Suppressor macrophage treated with lipopolysaccharide for 1 hour (primary cell): ENCODE results near the gene LRRC37A3.
A peak's percentile ranks its signal among the peaks of the same experiment; 100 is the strongest.
"Not testable (repeated sequence)": the region's sequence is repeated elsewhere in the genome, so short reads cannot be mapped to it uniquely, and the experiment has no call there.

Source experiments
- DNase-seq, 3 donors: peaks; one replicate each; pipeline ENCODE4 v3.0.0-alpha.2; 2020 to 2022

Gene LRRC37A3

GRCh38 chr17:64919289-64920025 is at the start of gene LRRC37A3:
TSS of gene LRRC37A3 (minus strand) at chr17:64919478. CDS start at chr17:64897257, 22,221 bp downstream.
- peak; percentile 96 to 99 (median 98) for DNase-seq

- peak; percentile 61 to 75 (median 66) for DNase-seq
Measured at GRCh38 chr17:64965873-64966287, 46.6 kb upstream of the LRRC37A3 start.

DNA sequence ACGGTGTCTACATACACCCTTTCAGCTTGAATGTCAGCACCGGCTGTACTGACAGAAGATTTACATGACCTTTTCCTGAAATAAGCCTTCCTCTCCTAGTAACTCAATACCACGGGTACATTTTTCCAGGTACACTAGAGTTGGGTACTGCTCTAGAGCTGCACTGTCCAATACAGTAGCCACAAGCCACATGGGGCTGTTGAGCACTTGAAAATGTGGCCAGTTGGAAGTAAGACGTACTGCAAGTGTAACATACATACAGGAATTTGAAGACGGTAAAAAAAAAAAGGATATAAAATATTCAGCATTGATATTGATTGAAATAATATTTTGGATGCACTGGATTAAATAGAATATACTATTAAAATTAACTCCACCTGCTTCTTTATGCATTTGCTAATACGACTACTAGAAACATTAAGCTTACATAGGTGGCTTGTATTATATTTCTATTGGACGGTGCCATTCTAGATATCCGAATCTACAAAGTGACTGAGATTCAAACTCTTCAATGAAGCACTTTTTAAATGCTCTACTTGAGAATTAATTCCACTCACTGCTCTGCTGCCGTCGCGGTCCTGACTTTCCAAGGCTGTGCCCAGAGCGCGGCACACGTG is 46.1 kb upstream of the LRRC37A3 start:
- DNase-seq: not testable (repeated sequence)

GRCh38 chr17:64964796-64965195 is 45.5 kb upstream of the LRRC37A3 start:
- no peak for DNase-seq

DNA sequence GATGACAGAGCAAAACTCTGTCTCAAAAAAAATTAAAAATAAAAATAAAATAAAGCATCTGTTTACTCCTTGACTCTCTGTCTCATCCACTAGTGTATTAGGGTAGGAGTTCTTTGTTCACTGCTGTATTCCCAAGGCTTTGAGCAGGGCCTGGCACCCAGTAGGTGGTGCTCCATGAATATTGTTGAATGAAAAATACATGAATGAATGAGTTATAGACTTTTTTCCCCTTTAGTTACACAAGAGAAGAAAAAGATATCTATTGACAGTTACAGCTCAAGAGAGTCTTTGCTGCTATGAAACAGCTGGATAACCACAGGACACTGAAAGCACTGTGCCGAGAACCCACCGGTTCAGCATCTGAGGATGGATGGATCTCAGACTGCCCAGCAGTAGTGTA is 44.5 kb upstream of the LRRC37A3 start:
- DNase-seq: peak; percentile 27 to 40 (median 38)

GRCh38 chr17:64961563-64962378 is 42.5 kb upstream of the LRRC37A3 start:
- DNase-seq: peak; percentile 61 to 79 (median 78)

GRCh38 chr17:64951877-64952276 is 32.6 kb upstream of the LRRC37A3 start:
- no peak for DNase-seq

DNA sequence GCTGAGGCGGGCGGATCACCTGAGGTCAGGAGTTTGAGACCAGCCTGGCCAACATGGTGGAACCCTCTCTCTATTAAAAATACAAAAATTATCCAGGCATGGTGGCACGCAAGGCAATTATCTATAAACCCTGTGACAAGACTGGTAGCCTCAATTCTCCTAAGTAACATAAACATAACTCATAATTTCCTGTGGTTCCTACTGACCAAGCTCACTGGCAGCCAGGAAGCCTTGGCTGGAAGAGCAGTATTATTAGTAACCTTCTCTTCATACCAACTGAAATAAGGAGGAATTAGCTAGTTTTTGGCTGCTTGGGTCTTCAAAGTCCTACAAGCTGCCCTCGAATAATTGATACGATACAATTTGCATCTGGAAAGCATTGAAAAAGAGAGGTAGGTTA is 31.6 kb upstream of the LRRC37A3 start:
- DNase-seq: no peak

DNA sequence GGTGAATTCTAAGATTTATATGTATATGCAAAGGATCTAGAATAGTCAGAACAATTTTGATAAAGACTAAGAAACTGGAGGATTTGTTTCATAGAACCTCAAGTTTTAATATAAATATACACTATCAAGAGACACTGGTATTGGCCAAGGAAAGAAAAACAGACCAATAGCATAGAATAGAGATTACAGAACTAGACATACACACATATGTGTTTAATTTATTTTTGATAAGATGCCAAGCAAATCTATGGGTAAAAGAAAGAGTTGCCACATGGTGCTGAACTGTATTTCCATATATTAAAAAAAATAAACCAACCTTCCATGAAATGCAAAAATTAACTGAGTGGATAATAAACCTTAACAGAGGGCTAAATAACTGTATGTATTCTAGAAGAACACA is 27.9 kb upstream of the LRRC37A3 start:
- no peak for DNase-seq

DNA sequence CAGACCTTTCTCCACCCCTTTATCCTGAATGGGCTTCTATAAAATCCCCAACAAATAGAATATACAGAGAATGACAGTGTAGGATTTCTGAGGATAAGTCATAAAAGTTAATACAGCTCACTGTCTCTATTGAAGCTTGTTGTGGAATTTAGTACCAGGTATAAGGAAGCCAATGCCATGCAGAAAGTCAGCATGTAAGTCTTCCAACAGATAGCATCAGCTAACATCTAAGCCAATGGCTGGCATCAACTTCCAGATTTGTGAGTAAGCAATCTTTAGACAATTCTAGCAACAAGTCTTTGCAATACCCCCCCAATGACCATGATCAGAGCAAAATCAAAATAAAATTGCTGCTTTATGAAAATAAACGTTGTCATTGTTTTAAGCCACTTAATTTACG is 22.5 kb upstream of the LRRC37A3 start:
- no peak for DNase-seq

- DNase-seq: no peak
Measured at GRCh38 chr17:64941045-64941444, 21.8 kb upstream of the LRRC37A3 start.

DNA sequence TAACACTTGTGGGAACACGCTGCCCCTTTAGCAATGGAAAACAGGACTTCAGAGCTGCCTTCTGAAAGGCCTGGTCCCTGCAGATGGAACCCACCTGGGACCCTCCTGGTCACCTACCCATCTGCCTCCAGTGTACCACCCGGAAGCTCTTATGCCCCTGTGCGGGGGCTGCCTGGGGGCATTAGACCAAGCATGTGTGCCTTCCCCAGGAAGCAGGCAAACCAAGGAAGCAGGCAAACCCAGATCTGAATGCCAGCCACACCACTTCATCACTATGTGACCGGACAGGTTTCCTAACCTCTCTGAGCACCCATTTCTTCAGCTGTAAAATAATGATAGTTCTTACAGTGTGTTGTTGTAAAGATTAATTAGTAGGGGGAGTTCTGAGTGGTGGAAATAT is 20.8 kb upstream of the LRRC37A3 start:
- DNase-seq: no peak

GRCh38 chr17:64938925-64939474 is 19.7 kb upstream of the LRRC37A3 start:
- DNase-seq: peak; percentile 58 to 82 (median 65)

- peak in 1 of 3 donors; percentile 41 for DNase-seq
Measured at GRCh38 chr17:64938290-64938689, 19.0 kb upstream of the LRRC37A3 start.

DNA sequence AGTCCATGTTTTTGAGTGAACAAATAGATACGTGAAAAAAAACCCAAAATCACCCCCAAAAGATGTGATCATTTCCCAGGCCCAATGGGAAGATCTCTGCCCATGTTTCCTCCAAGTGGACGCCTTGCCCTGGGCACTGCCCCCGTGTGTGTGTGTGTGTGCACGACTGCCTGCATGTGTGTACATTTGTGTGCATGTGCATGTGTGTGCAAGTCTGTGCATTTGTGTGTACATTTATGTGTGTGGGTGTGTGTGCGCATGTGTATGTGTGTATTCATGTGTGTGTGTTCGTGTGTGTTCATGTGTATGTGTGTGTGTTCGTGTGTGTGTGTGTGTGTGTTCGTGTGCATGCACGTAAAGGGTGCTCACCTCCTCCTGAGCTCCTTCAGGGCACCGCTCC is 16.8 kb upstream of the LRRC37A3 start:
- no peak for DNase-seq

DNA sequence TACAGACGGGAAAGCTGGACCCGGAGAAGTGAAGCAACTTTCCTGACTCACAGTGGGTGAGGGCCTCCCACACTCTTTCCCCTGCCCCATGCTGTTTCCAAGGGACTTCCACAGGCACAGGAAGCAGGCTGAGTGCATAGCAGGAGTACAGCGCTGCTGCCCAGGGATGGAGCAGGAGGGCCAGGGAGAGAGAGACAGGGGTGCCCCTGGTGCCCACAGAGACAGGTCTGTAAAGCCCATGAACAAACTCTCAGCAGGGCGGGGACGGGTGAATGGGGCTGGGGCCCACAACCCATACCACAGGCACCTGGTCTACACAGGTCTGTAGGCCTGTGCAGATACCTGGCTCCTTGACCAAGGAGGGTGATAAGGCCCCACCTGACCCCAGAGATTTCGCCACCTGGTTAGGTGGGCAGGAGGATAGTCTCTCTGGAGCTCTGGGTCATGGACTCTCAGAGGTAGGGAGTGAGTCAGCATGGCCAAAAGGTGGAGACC is 15.1 kb upstream of the LRRC37A3 start:
- not testable (repeated sequence) for DNase-seq

- DNase-seq: not testable (repeated sequence)
Measured at GRCh38 chr17:64932850-64933249, 13.6 kb upstream of the LRRC37A3 start.

DNA sequence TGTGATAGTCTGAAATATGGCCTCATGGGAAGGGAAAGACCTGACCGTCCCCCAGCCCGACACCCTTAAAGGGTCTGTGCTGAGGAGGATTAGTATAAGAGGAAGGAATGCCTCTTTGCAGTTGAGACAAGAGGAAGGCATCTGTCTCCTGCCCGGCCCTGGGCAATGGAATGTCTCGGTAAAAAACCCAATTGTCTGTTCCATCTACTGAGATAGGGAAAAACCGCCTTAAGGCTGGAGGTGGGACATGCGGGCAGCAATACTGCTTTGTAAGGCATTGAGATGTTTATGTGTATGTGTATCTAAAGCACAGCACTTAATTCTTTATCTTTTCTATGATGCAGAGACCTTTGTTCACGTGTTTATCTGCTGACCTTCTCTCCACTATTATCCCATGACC is 11.1 kb upstream of the LRRC37A3 start:
- not testable (repeated sequence) for DNase-seq

GRCh38 chr17:64929419-64930209 is 10.3 kb upstream of the LRRC37A3 start:
- DNase-seq: not testable (repeated sequence)

DNA sequence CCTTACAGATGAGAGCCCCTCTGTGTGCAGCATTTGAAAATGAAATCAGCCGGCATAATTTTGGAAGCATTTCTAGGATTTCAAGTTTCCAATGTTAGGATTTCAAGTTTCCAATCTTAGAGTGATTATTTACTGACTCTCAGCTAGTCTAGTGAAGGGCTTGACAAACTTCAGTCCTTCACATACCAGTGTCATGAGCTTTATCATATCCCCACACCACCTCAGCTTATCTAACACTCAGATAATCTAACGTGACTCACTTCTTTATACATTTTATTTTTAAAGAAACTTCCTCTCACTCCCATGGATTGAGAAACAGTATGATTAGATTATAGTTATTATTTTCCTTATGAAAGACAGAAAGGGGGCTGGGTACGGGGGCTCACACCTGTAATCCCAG is 9.4 kb upstream of the LRRC37A3 start:
- not testable (repeated sequence) for DNase-seq

DNA sequence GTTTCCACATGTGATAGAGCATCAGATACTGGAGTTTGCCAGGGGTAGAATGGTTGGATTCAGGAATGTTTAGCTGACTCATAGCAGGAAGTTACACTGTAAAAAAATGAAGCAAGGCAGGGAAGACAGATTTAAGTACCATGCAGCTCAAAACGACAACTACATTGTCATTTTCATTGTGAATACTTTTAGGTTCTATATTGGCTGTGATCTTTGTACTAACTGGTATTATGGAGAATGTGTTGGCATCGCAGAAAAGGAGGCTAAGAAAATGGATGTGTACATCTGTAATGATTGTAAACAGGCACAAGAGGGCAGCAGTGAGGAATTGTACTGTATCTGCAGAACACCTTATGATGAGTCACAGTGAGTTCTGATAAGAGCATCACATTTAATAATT is 8.2 kb upstream of the LRRC37A3 start:
- DNase-seq: peak; percentile 66 to 72 (median 67)

DNA sequence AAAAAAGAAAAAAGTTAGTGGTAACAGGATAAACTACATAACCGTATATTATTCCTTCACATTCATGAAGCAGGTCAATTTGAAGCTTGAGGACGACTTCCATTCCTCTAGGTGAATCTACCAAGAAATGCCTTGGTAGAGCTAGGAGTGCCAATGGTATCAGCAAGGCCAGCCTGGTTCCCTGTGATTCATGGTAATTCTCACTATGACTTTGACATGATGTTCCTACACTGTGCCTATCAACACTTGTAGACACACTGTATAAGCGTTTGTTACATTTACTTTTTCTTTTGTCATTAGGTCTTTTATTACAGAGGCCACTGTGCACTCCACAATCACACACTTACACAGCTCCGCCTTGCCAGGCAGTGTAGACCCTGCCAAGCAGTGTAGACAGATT is 7.2 kb upstream of the LRRC37A3 start:
- DNase-seq: not testable (repeated sequence)
